Erythroblast (primary cell): ENCODE results near the gene GNG4.

ENCODE experiments used
- GATA1 ChIP-seq: IDR thresholded peaks from 2 replicates; pipeline ENCODE4 v1.6.1; 2011; ENCODE audit warnings: low read depth, mild to moderate bottlenecking, control low read depth, low read length, moderate library complexity
- POLR2A ChIP-seq: IDR thresholded peaks from 2 replicates; pipeline ENCODE4 v1.6.1; 2011; ENCODE audit warnings: mild to moderate bottlenecking, low read length

DNA sequence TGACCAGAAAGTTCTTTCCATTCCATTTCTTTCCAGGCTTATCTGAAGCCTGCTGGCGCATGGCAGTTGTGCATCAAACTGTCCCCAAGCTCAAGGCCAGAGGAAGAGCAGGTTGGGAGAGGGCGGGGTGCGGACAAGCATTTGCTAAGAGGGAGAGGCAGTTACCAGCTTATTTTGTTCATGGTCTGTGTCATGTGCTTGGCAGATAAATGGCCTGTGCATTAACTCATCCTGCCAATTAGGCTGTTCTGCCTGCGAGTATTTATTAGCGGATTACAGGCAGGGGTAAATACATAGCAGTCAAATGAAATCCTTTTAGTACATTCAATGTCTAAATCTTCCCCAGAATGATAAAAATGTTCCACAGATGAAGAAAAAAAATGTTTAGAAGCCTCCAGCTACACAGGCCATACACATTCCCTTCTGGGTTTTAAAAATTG lies 96.5 kb downstream of the GNG4 start:
- no peak for TF ChIP-seq GATA1
- TF ChIP-seq POLR2A: no peak
